OCI-LY3 (cell line): ENCODE data around the gene STK32C.

Source experiments
- H2AFZ ChIP-seq: fragments of 200-600, 300-600 bp; shearing (Covaris generic); 2 replicates; pipeline ENCODE4 v1.6.0; 2014; ENCODE audit warnings: antibody characterized with exemption, low read depth, low read length
- H3K27ac ChIP-seq: fragments of 200-600, 300-600 bp; sonication (generic); 2 replicates; pipeline ENCODE4 v1.5.1; 2014; ENCODE audit warnings: mild to moderate bottlenecking, low read length, moderate library complexity, mixed read lengths
- H3K27me3 ChIP-seq: fragments of 200-600, 300-600 bp; sonication (generic); 2 replicates; pipeline ENCODE4 v1.6.1; 2014; ENCODE audit warnings: low read depth, low read length, mixed read lengths
- H3K36me3 ChIP-seq: fragments of 200-600, 300-600 bp; sonication (generic); replicated peaks from 2 replicates; pipeline ENCODE3; 2014; ENCODE audit warnings: low read depth, low read length, mixed read lengths
- H3K4me1 ChIP-seq: fragments of 300-600, 200-600 bp; sonication (generic); 2 replicates; pipeline ENCODE4 v1.6.1; 2014; ENCODE audit warnings: low read length, mixed read lengths
- H3K4me2 ChIP-seq: fragments of 200-600, 300-600 bp; sonication (generic); 2 replicates; pipeline ENCODE4 v1.6.1; 2014; ENCODE audit warnings: low read length, mixed read lengths
- H3K4me3 ChIP-seq: fragments of 300-600, 200-600 bp; sonication (generic); 2 replicates; pipeline ENCODE4 v1.5.1; 2014; ENCODE audit warnings: antibody characterized with exemption, mild to moderate bottlenecking, low read length, moderate library complexity
- H3K79me2 ChIP-seq: fragments of 300-600, 200-600 bp; shearing (Covaris generic); 2 replicates; pipeline ENCODE4 v1.6.1; 2014; ENCODE audit warnings: mild to moderate bottlenecking, low read length, mixed read lengths
- H3K9ac ChIP-seq: fragments of 300-600, 200-600 bp; shearing (Covaris generic); 2 replicates; pipeline ENCODE4 v1.6.0; 2014; ENCODE audit warnings: mild to moderate bottlenecking, low read length, moderate library complexity
- H3K9me3 ChIP-seq: fragments of 200-600, 300-600 bp; shearing (Covaris generic); 2 replicates; pipeline ENCODE4 v1.6.1; 2014; ENCODE audit warnings: low read length, mixed read lengths; ENCODE audit not compliant: insufficient read depth
- H4K20me1 ChIP-seq: fragments of 200-600, 300-600 bp; sonication (generic); 2 replicates; pipeline ENCODE4 v1.6.1; 2016; ENCODE audit warnings: low read length, mixed read lengths; ENCODE audit not compliant: insufficient read depth
- CTCF ChIP-seq: fragments of 200-600, 300-600 bp; sonication (generic); IDR thresholded peaks from 2 replicates; pipeline ENCODE4 v1.5.1; 2014; ENCODE audit warnings: antibody characterized with exemption, low read length, low read depth
- EZH2phosphoT487 ChIP-seq: fragments of 200-600 bp; shearing (Covaris generic); IDR thresholded peaks from 2 replicates; pipeline ENCODE4 v1.6.1; 2018; ENCODE audit warnings: antibody characterized with exemption, mixed run types, low read depth

Gene STK32C

DNA sequence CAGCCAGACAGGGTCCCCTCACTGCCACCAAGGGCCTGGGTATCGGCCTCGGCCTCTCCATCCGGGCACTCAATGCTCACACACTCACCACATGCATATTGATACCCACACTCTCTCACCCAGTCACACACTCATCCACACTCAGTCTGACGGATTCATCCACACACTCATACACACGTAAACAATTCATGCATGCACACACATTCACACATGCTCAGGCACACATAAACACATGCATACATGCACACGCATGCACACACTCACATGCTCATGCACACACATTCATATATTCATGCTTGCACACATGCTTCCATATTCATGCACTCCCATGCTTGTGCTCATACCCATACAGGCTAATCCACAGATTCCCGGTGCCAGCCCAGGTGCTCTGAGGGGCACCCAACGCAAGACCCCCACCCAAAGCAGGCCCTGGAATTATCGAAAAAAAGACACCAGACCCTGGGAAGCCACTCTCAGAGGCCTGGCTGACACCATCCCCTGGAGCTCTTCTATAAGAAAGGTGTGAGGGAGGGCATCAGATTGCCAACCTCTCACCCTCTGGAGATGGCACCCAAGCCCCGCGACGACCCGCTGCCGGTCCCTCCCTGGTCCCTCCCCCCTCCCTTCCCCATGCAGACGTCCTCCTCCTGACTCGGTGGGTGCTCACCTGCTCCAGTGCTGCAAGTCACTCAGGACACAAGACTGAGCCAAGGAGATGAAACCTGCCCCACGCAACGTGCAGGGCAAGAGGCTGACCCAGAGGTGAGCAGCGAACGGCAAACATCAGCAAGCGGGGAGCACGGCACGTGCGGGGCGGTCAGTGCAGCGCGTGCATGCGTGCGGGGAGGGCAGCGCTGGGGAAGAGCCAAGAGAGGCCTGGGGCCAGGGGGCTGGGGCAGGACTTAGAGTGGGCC, 15.2 kb downstream of the STK32C start:
- H3K4me2 ChIP-seq, result no peak overlapping the region
- H3K27me3 ChIP-seq, result no peaks in the 10 kb centered on the region
- no peak for TF ChIP-seq EZH2phosphoT487
- no peak for TF ChIP-seq CTCF
- H3K4me3 ChIP-seq, result no peak overlapping the region
- H3K36me3 ChIP-seq, result no peaks in the 10 kb centered on the region
- H3K27ac ChIP-seq, result no peak overlapping the region
- H3K9ac ChIP-seq, result no peak overlapping the region
- no peaks in the 10 kb centered on the region for H4K20me1 ChIP-seq
- no peaks in the 10 kb centered on the region for H3K4me1 ChIP-seq
- no peak overlapping the region for H2AFZ ChIP-seq
- H3K9me3 ChIP-seq, result no peaks in the 10 kb centered on the region
- no peaks in the 10 kb centered on the region for H3K79me2 ChIP-seq

GRCh38 chr10:132291826-132292225, 15.9 kb downstream of the STK32C start:
- no peaks in the 10 kb centered on the region for H3K9me3 ChIP-seq
- no peak overlapping the region for H3K4me3 ChIP-seq
- TF ChIP-seq EZH2phosphoT487, result no peak
- no peak for TF ChIP-seq CTCF
- no peak overlapping the region for H3K4me2 ChIP-seq
- no peak overlapping the region for H2AFZ ChIP-seq
- no peaks in the 10 kb centered on the region for H4K20me1 ChIP-seq
- no peak overlapping the region for H3K27ac ChIP-seq
- no peaks in the 10 kb centered on the region for H3K4me1 ChIP-seq
- H3K27me3 ChIP-seq, result no peaks in the 10 kb centered on the region
- no peak overlapping the region for H3K9ac ChIP-seq
- no peaks in the 10 kb centered on the region for H3K36me3 ChIP-seq
- H3K79me2 ChIP-seq, result no peaks in the 10 kb centered on the region

DNA sequence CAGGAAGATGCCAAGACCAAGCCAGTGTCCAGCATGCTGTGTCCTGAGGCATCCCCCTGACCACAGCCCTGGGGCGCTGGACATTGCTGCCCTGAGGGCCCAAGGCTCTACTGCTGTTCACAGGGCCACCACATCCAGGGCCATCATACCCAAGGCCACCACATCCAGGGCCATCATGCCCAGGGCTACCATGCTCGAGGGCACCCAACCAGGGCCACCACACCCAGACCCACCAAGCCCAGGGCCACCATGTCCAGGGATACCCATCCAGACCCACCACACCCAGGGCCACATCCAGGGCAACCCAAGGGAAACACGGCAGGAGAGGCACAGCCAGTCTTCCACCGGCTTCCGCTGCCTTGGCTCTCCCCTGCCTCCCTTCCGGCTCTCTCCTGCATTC, 17.1 kb downstream of the STK32C start:
- no peak overlapping the region for H3K4me2 ChIP-seq
- no peaks in the 10 kb centered on the region for H3K4me1 ChIP-seq
- H3K4me3 ChIP-seq, result no peak overlapping the region
- H2AFZ ChIP-seq, result no peak overlapping the region
- no peak overlapping the region for H3K27ac ChIP-seq
- H3K27me3 ChIP-seq, result no peaks in the 10 kb centered on the region
- TF ChIP-seq EZH2phosphoT487, result no peak
- no peak for TF ChIP-seq CTCF
- H4K20me1 ChIP-seq, result no peaks in the 10 kb centered on the region
- H3K9ac ChIP-seq, result no peak overlapping the region
- H3K36me3 ChIP-seq, result no peaks in the 10 kb centered on the region
- H3K79me2 ChIP-seq, result no peaks in the 10 kb centered on the region
- no peaks in the 10 kb centered on the region for H3K9me3 ChIP-seq

GRCh38 chr10:132289439-132289838, 18.3 kb downstream of the STK32C start:
- Histone ChIP-seq H3K36me3 (no peaks in the 10 kb centered on the region), H3K9ac (no peak overlapping the region), H2AFZ (no peak overlapping the region), H3K9me3 (no peaks in the 10 kb centered on the region), H3K4me2 (no peak overlapping the region), H3K27me3 (no peaks in the 10 kb centered on the region), H3K27ac (no peak overlapping the region), H3K79me2 (no peaks in the 10 kb centered on the region), H3K4me3 (no peak overlapping the region), H4K20me1 (no peaks in the 10 kb centered on the region), H3K4me1 (no peaks in the 10 kb centered on the region)
- TF ChIP-seq CTCF (no peak), EZH2phosphoT487 (no peak)
